ENCODE measurements around the gene TMEM158. TPM values are rescaled to one million over a fixed set of nuclear protein-coding genes. Genes with fewer than 3 reads are reported as not detected.

The TMEM158 gene
- total and polyA plus RNA-seq, 2 experiments from 2014 or later, result 8.5 to 16.9 TPM

DNA sequence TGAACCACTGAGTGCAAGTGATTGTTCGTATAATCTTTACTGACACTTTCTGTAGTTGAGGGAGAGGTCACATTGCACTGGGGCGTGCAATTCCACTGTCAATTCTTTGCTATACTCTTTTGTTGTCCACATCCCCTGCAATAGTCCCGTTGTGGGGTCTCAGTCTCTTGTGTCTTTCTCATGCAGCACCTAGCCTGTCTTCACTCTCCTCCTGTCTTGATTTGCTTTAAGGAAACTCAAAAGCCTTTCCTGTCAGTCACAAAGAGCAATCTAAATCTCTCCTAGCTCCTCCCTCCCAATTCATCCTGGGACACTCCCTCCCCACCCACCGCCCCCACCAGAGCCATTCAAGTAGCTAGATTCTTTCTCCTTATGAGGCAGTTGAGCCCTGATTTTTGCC, 13.2 kb upstream of the TMEM158 start:
- DNase-seq (ENCODE audit: low spot score), result no peak
- Histone ChIP-seq H2AFZ (no peak overlapping the region), H3K9me3 (ENCODE audit: low read depth) (no peaks in the 10 kb centered on the region), H3K4me1 (ENCODE audit: insufficient read depth) (no peaks in the 10 kb centered on the region), H3K79me2 (no peaks in the 10 kb centered on the region), H3K4me2 (no peak overlapping the region), H4K20me1 (ENCODE audit: insufficient read depth, poor library complexity, severe bottlenecking) (no peaks in the 10 kb centered on the region), H3K36me3 (replicated peaks; ENCODE audit: insufficient read depth, low read depth) (no peaks in the 10 kb centered on the region), H3K4me3 (no peak overlapping the region), H3K9me2 (replicated peaks; ENCODE audit: insufficient read depth) (no peaks in the 10 kb centered on the region), H3K27ac (no peak overlapping the region), H3K27me3 (no peaks in the 10 kb centered on the region)
- TF ChIP-seq, protein P1, sequence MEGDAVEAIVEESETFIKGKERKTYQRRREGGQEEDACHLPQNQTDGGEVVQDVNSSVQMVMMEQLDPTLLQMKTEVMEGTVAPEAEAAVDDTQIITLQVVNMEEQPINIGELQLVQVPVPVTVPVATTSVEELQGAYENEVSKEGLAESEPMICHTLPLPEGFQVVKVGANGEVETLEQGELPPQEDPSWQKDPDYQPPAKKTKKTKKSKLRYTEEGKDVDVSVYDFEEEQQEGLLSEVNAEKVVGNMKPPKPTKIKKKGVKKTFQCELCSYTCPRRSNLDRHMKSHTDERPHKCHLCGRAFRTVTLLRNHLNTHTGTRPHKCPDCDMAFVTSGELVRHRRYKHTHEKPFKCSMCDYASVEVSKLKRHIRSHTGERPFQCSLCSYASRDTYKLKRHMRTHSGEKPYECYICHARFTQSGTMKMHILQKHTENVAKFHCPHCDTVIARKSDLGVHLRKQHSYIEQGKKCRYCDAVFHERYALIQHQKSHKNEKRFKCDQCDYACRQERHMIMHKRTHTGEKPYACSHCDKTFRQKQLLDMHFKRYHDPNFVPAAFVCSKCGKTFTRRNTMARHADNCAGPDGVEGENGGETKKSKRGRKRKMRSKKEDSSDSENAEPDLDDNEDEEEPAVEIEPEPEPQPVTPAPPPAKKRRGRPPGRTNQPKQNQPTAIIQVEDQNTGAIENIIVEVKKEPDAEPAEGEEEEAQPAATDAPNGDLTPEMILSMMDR (IDR thresholded peaks at IDR 0.05; ENCODE audit: poor library complexity), result no peak
- TF ChIP-seq EZH2phosphoT487 (IDR thresholded peaks at IDR 0.05; ENCODE audit: low read depth, severe bottlenecking, unreplicated experiment), result no peak
- no peak for TF ChIP-seq EZH2 (IDR thresholded peaks at IDR 0.05; ENCODE audit: borderline replicate concordance)
- 88% methylated on average over 4 of the region's 4 CpGs for whole genome bisulfite sequencing (ENCODE audit: low lambda C conversion rate, missing lambda C conversion rate)

DNA sequence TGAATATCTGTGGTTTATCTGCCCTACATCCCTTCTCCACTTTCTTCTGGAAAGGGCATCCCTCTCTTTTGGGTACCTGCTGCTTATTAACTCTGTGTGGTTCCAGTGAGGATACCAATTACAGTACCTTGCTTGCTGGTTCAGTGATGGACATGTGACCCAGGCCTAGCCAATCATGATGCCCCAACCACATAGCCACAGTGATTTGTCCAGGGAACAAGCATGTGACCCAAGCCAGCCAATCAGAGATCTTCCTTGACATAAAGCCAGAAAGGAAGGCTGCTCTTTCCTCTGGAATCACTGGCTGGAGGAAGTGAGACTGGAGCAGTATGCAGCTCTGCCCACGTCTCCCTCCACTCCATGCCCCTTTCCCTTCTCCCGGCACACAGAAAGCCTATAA, 10.9 kb upstream of the TMEM158 start:
- WGBS (ENCODE audit: low lambda C conversion rate, missing lambda C conversion rate), result 88% methylated on average over 2 of the region's 2 CpGs
- H3K4me2 ChIP-seq, result no peak overlapping the region
- no peaks in the 10 kb centered on the region for H3K9me3 ChIP-seq (ENCODE audit: low read depth)
- no peaks in the 10 kb centered on the region for H3K9me2 ChIP-seq (replicated peaks; ENCODE audit: insufficient read depth)
- H3K27me3 ChIP-seq, result peaks cover 7% of the 10 kb centered on the region
- H3K4me1 ChIP-seq (ENCODE audit: insufficient read depth), result no peaks in the 10 kb centered on the region
- DNase-seq (ENCODE audit: low spot score), result no peak
- no peak overlapping the region for H3K27ac ChIP-seq
- no peaks in the 10 kb centered on the region for H3K79me2 ChIP-seq
- H2AFZ ChIP-seq, result no peak overlapping the region
- no peak overlapping the region for H3K4me3 ChIP-seq
- H4K20me1 ChIP-seq (ENCODE audit: insufficient read depth, poor library complexity, severe bottlenecking), result no peaks in the 10 kb centered on the region
- TF ChIP-seq EZH2phosphoT487 (IDR thresholded peaks at IDR 0.05; ENCODE audit: low read depth, severe bottlenecking, unreplicated experiment), result no peak
- TF ChIP-seq, protein P1 (IDR thresholded peaks at IDR 0.05; ENCODE audit: poor library complexity), result no peak
- no peaks in the 10 kb centered on the region for H3K36me3 ChIP-seq (replicated peaks; ENCODE audit: insufficient read depth, low read depth)

DNA sequence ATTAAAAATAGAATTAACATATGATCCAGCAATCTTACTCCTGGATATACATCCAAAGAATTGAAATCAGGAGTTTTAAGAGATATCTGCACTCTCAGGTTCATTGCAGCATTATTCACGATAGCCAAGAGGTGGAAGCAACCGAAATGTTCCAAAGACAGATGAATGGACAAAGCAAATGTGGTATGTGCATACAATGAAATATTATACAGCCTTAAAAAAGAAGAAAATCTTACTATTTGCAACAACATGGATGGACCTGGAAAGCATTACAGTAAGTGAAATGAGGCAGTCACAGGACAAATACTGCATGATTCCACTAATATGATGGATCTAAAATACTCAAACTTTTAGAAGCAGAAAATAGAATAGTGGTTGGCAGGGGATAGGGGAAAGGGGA, 9.3 kb upstream of the TMEM158 start:
- TF ChIP-seq EZH2phosphoT487 (IDR thresholded peaks at IDR 0.05; ENCODE audit: low read depth, severe bottlenecking, unreplicated experiment) (no peak), EZH2 (IDR thresholded peaks at IDR 0.05; ENCODE audit: borderline replicate concordance) (no peak)
- TF ChIP-seq, protein P1 (IDR thresholded peaks at IDR 0.05; ENCODE audit: poor library complexity), result no peak
- no peak for DNase-seq (ENCODE audit: low spot score)
- H3K9me2 ChIP-seq (replicated peaks; ENCODE audit: insufficient read depth), result no peaks in the 10 kb centered on the region
- no peak overlapping the region for H2AFZ ChIP-seq
- WGBS (ENCODE audit: low lambda C conversion rate, missing lambda C conversion rate), result 85% methylated on average over 2 of the region's 2 CpGs
- H3K27me3 ChIP-seq, result peaks cover 23% of the 10 kb centered on the region
- H3K27ac ChIP-seq, result no peak overlapping the region
- no peaks in the 10 kb centered on the region for H3K9me3 ChIP-seq (ENCODE audit: low read depth)
- H3K4me2 ChIP-seq, result no peak overlapping the region
- no peak overlapping the region for H3K4me3 ChIP-seq
- H3K4me1 ChIP-seq (ENCODE audit: insufficient read depth), result no peaks in the 10 kb centered on the region
- no peaks in the 10 kb centered on the region for H4K20me1 ChIP-seq (ENCODE audit: insufficient read depth, poor library complexity, severe bottlenecking)
- H3K79me2 ChIP-seq, result no peaks in the 10 kb centered on the region
- no peaks in the 10 kb centered on the region for H3K36me3 ChIP-seq (replicated peaks; ENCODE audit: insufficient read depth, low read depth)

DNA sequence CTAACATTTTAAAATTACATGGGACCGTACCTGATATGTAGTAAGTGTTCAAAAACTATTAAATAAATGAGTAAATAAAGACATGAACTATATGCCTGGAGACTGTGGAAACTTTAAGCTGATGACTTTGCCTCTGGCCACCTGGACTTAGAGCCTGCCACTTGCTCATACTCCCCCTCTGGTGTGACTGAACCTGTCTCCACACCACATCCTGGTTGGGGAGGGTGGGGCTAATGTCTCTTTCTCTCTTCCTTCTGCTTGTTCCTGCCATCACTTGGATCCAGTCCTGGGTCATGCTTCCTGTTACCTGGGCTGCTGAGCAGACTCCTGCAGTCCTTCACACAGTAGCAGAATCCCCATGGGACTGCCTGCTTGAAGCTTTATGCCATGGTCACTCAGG, 8.2 kb upstream of the TMEM158 start:
- Histone ChIP-seq H3K36me3 (replicated peaks; ENCODE audit: insufficient read depth, low read depth) (no peaks in the 10 kb centered on the region), H3K27ac (no peak overlapping the region), H3K9me2 (replicated peaks; ENCODE audit: insufficient read depth) (no peaks in the 10 kb centered on the region), H3K4me2 (no peak overlapping the region), H3K27me3 (peaks cover 34% of the 10 kb centered on the region), H3K4me1 (ENCODE audit: insufficient read depth) (no peaks in the 10 kb centered on the region), H3K9me3 (ENCODE audit: low read depth) (no peaks in the 10 kb centered on the region), H2AFZ (no peak overlapping the region), H3K79me2 (no peaks in the 10 kb centered on the region), H3K4me3 (no peak overlapping the region), H4K20me1 (ENCODE audit: insufficient read depth, poor library complexity, severe bottlenecking) (no peaks in the 10 kb centered on the region)
- TF ChIP-seq EZH2phosphoT487 (IDR thresholded peaks at IDR 0.05; ENCODE audit: low read depth, severe bottlenecking, unreplicated experiment) (no peak), EZH2 (IDR thresholded peaks at IDR 0.05; ENCODE audit: borderline replicate concordance) (no peak)
- TF ChIP-seq, protein P1 (IDR thresholded peaks at IDR 0.05; ENCODE audit: poor library complexity), result no peak
- DNase-seq (ENCODE audit: low spot score), result no peak
- 100% methylated on average over 1 of the region's 1 CpG for WGBS (ENCODE audit: low lambda C conversion rate, missing lambda C conversion rate)
